HAP-1 (cell line): ENCODE data around the gene TMPRSS4.

Experiments
- DNase-seq, 2 experiments: peaks; one replicate each; pipeline ENCODE4 v3.0.0-alpha.2; 2016 to 2020; ENCODE audit warnings: low spot score in 2 of 2
- H3K27me3 ChIP-seq: fragments of 250-450 bp; sonication (Bioruptor Pico); 2 replicates; pipeline ENCODE4 v1.5.1; 2020; ENCODE audit warnings: low read depth, mild to moderate bottlenecking, moderate library complexity
- H3K36me3 ChIP-seq: fragments of 250-450 bp; sonication (Bioruptor Pico); replicated peaks from 2 replicates; pipeline ENCODE4 v1.5.1; 2020; ENCODE audit warnings: mild to moderate bottlenecking
- H3K4me1 ChIP-seq: fragments of 250-450 bp; sonication (Bioruptor Pico); 2 replicates; pipeline ENCODE4 v1.5.1; 2020; ENCODE audit warnings: mild to moderate bottlenecking
- H3K4me3 ChIP-seq: fragments of 250-450 bp; sonication (Bioruptor Pico); 2 replicates; pipeline ENCODE4 v1.5.1; 2020; ENCODE audit warnings: mild to moderate bottlenecking, moderate library complexity
- H3K9me3 ChIP-seq: fragments of 250-450 bp; sonication (Bioruptor Pico); 2 replicates; pipeline ENCODE4 v1.5.1; 2020; ENCODE audit warnings: mild to moderate bottlenecking, moderate library complexity
- in situ Hi-C: fragments of 300-500 bp; cut with MboI; formaldehyde crosslinking; loops from 3 replicates; pipeline ENCODE4 v1.14.3; 2020; ENCODE audit warnings: low sequenced_read_pairs, inconsistent platforms, mixed read lengths

Gene TMPRSS4

GRCh38 chr11:118132385-118133151 is 55.7 kb downstream of the TMPRSS4 start:
- H3K4me3 ChIP-seq: no peak overlapping the region
- no peaks in the 10 kb centered on the region for H3K9me3 ChIP-seq
- peaks cover 8% of the 10 kb centered on the region; the same call in 1 of the 2 replicates for H3K27me3 ChIP-seq
- no peak for DNase-seq
- H3K4me1 ChIP-seq: no peaks in the 10 kb centered on the region
- H3K36me3 ChIP-seq: no peaks in the 10 kb centered on the region
- in situ Hi-C loops: no loop called here

- Histone ChIP-seq H3K4me1 (no peaks in the 10 kb centered on the region), H3K4me3 (no peak overlapping the region), H3K9me3 (no peaks in the 10 kb centered on the region), H3K36me3 (no peaks in the 10 kb centered on the region), H3K27me3 (peaks cover 13% of the 10 kb centered on the region)
- in situ Hi-C loops: no loop called here
- DNase-seq: no peak
Measured at GRCh38 chr11:118133816-118134215, 56.9 kb downstream of the TMPRSS4 start.

- no peak for DNase-seq
- Histone ChIP-seq H3K4me1 (no peaks in the 10 kb centered on the region), H3K27me3 (peaks cover 18% of the 10 kb centered on the region), H3K36me3 (no peaks in the 10 kb centered on the region), H3K4me3 (no peak overlapping the region), H3K9me3 (no peaks in the 10 kb centered on the region)
- in situ Hi-C loops: no loop called here
Measured at GRCh38 chr11:118135051-118135795, 58.3 kb downstream of the TMPRSS4 start.

- Histone ChIP-seq H3K9me3 (no peaks in the 10 kb centered on the region), H3K4me1 (no peaks in the 10 kb centered on the region), H3K4me3 (no peak overlapping the region), H3K36me3 (no peaks in the 10 kb centered on the region), H3K27me3 (peaks cover 18% of the 10 kb centered on the region)
- in situ Hi-C loops: no loop called here
- DNase-seq: no peak
Measured at GRCh38 chr11:118135796-118136165, 58.9 kb downstream of the TMPRSS4 start.

- Histone ChIP-seq H3K4me1 (no peaks in the 10 kb centered on the region), H3K9me3 (no peaks in the 10 kb centered on the region), H3K36me3 (no peaks in the 10 kb centered on the region), H3K4me3 (no peak overlapping the region), H3K27me3 (peaks cover 21% of the 10 kb centered on the region)
- in situ Hi-C loops: no loop called here
- no peak for DNase-seq
Measured at GRCh38 chr11:118136341-118136740, 59.5 kb downstream of the TMPRSS4 start.

- Histone ChIP-seq H3K9me3 (no peaks in the 10 kb centered on the region), H3K27me3 (peaks cover 21% of the 10 kb centered on the region), H3K4me3 (no peak overlapping the region), H3K4me1 (no peaks in the 10 kb centered on the region), H3K36me3 (no peaks in the 10 kb centered on the region)
- in situ Hi-C loops: no loop called here
- no peak for DNase-seq
Measured at GRCh38 chr11:118136801-118137200, 59.9 kb downstream of the TMPRSS4 start.

GRCh38 chr11:118138839-118139420 is 62.1 kb downstream of the TMPRSS4 start:
- no peak for DNase-seq
- in situ Hi-C loops: no loop called here
- Histone ChIP-seq H3K9me3 (no peaks in the 10 kb centered on the region), H3K4me3 (no peak overlapping the region), H3K4me1 (no peaks in the 10 kb centered on the region), H3K36me3 (no peaks in the 10 kb centered on the region), H3K27me3 (peaks cover 40% of the 10 kb centered on the region)

GRCh38 chr11:118139578-118139977 is 62.7 kb downstream of the TMPRSS4 start:
- in situ Hi-C loops: no loop called here
- no peak overlapping the region for H3K4me3 ChIP-seq
- peaks cover 40% of the 10 kb centered on the region for H3K27me3 ChIP-seq
- no peaks in the 10 kb centered on the region for H3K9me3 ChIP-seq
- DNase-seq: no peak
- H3K4me1 ChIP-seq: no peaks in the 10 kb centered on the region
- no peaks in the 10 kb centered on the region for H3K36me3 ChIP-seq

- Histone ChIP-seq H3K4me3 (no peak overlapping the region), H3K27me3 (peaks cover 40% of the 10 kb centered on the region), H3K4me1 (no peaks in the 10 kb centered on the region), H3K9me3 (no peaks in the 10 kb centered on the region), H3K36me3 (no peaks in the 10 kb centered on the region)
- no peak for DNase-seq
- in situ Hi-C loops: no loop called here
Measured at GRCh38 chr11:118142081-118142480, 65.2 kb downstream of the TMPRSS4 start.

GRCh38 chr11:118142809-118143208 is 65.9 kb downstream of the TMPRSS4 start:
- Histone ChIP-seq H3K4me1 (no peaks in the 10 kb centered on the region), H3K36me3 (no peaks in the 10 kb centered on the region), H3K9me3 (no peaks in the 10 kb centered on the region), H3K4me3 (no peak overlapping the region), H3K27me3 (peaks cover 40% of the 10 kb centered on the region)
- no peak for DNase-seq
- in situ Hi-C loops: no loop called here

- DNase-seq: no peak
- Histone ChIP-seq H3K4me1 (no peaks in the 10 kb centered on the region), H3K36me3 (no peaks in the 10 kb centered on the region), H3K9me3 (no peaks in the 10 kb centered on the region), H3K4me3 (no peak overlapping the region), H3K27me3 (peaks cover 31% of the 10 kb centered on the region)
- in situ Hi-C loops: no loop called here
Measured at GRCh38 chr11:118143661-118144185, 66.8 kb downstream of the TMPRSS4 start.

GRCh38 chr11:118144301-118145268 is 67.7 kb downstream of the TMPRSS4 start:
- H3K4me1 ChIP-seq: no peaks in the 10 kb centered on the region
- no peaks in the 10 kb centered on the region for H3K36me3 ChIP-seq
- peaks cover 23% of the 10 kb centered on the region for H3K27me3 ChIP-seq
- no peak overlapping the region for H3K4me3 ChIP-seq
- DNase-seq: no peak
- no peaks in the 10 kb centered on the region for H3K9me3 ChIP-seq
- in situ Hi-C loops: no loop called here
